Measurements from ENCODE around the gene DUSP16.
"Not testable (repeated sequence)": the region's sequence is repeated elsewhere in the genome, so short reads cannot be mapped to it uniquely, and the experiment has no call there.

DUSP16 gene

DNA sequence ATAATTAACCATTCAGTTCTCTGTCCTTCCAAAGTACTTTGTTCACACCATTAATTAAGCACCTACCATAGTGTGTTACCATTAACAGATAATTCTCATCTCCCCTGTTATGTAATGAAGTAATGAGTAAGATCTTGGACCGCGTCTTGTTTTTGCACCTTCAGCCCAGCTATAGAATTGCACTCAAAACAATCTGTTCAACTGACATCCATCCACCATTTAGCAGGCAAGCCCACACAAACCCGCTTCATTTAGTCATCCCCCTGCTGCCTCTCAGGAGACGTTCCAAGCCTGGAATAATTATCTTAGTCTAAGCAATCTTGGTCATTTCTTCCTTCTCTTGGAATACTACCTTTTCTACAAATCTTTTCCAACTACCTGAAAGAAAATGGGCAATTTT, 74.4 kb downstream of the DUSP16 start:
- DNase-seq = no peak

DNA sequence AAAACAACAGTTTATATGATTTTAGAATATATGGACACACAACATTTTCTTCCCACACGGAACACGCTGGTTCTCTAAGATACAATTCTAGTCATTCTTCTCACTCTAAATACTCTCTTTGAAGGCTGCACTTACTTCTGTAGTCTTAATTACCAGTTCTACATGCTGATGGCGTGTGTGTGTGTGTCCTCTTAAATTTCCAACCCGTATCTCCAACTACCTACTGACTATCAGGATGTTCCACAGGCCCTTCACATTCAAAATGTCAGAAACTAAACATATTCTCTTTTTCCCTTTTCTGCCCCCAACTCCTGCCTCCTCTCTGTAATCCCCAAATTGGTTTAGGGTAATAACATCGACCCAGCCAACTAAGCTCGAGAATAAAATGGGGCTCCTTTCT, 75.2 kb downstream of the DUSP16 start:
- DNase-seq = no peak

DNA sequence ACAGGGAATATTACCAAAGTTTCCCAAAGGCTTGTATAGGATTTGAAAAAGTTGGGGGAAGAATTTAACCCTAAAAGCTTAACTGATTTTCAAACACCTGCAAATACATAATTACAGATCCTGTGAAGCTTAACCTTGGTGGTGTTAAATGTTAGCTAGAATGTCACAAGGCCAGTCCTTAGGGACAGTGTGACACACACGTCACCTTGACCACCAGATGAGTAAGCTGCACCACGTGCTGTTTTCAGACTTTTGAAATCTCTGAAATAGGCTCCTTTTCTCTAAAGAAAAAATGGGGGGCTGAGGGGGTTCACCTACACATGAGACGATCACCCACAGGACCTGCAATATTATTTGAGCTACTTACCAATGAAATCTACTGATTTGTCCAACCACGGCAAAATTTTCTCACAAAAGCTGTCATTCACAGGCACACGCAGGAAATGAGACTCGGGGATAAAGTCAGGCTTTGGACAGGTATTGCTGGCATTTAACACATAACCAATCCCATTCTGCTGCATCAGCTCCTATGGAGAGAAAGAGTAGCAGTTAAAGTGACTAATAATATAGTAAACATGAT, 75.9 kb downstream of the DUSP16 start:
- DNase-seq = peak; percentile 72

DNA sequence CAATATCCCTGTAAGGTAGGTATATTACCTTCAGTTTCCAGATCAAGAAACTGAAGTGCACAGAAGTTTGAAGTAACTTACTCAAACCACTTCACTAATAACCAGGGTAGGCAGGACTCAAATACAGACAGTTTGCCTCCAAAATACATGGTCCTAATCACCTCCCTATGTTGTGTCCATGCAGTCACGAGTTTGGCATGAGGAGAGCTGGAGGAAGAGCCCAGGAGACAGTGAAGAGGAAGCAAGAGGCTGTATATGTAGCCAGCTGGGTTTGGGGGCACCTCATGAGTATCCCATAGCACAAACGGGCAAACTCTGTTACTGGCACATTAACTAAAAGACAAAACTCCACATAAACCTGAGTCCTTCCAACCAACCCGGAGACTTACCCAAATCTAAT, 79.2 kb downstream of the DUSP16 start:
- DNase-seq = no peak

DNA sequence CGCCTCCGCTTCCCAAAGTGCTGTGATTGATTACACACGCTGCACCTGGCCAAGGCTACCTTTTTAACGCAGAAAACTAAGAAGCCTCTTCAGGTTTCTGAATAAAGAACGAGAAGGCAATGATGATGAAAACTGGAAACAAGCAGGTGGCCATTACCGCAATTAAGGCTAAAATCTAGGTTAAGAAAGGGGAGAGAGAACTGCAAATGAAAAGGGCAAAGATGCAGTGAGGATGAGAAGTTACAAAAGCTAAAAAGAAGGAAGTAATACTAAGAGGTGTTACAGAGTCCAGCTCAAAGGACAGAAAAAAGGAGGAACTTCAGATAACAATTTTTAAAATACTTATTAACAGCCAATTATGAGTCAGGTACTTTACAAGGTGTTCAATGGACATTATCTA, 79.7 kb downstream of the DUSP16 start:
- no peak for DNase-seq

DNA sequence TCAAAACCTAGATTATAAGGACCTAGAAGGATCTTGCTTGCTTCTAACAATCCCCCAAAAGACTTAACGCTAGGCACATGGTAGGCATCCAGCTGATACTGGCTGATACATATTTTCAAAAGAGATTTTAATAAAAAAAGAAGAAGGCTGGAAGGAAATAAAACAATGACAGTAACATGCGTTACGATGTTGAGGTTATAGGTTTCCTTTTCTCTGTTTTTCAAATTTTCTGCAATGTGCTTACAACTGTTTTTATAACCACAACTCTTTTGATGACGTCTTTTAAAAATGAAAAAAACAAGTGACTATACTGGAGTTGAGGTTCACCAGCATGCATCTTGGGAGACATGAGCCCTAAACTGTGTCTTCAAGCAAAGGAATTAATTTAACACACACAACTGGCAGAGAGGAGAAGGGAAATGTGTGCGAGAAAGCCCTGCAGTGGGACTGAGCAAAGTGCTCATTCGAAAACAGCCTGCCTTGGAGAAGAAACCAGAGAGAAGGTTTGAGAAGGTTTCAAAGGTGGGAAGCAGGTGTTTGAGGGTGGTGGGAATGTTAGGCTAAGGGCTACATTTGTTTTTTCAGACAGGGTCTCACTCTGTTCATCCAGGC, 80.4 kb downstream of the DUSP16 start:
- peak; percentile 71 for DNase-seq

DNA sequence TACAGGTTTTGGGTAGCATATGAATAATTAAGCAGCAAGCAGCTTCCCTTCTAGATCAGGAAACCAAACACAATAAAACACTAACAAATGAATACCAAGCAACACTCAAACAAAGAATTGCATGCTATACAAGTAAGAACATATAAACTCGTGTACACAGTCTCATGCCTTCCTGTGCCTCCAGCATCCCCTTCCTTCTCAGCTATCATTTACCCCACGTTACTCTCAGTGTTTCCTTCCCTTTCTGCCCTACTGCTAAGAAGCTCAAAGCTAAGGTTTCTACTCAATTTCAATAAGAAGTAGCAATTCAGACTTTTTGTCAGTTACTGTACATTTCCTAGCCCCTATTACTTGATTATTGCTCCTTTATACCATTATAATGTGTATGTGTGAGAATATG, 81.0 kb downstream of the DUSP16 start:
- DNase-seq = peak; percentile 69

DNA sequence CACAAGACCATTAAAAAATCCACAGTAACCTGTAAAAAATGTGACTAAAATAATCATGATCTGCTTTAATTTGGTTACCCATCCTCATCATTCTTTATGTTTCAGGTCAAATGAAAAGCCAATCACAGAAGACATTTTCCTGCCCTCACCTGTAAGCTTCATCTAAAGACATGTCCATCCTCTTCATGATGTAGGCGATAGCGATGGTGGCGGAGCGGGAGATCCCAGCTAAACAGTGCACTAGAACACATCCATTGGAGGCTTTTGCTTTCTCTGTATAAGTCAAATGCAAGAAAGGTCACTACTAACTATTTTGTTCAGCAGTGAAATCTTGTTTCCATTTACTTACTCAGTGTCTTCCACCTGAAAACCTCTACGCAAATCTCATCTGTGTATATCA, 82.6 kb downstream of the DUSP16 start:
- no peak for DNase-seq

DNA sequence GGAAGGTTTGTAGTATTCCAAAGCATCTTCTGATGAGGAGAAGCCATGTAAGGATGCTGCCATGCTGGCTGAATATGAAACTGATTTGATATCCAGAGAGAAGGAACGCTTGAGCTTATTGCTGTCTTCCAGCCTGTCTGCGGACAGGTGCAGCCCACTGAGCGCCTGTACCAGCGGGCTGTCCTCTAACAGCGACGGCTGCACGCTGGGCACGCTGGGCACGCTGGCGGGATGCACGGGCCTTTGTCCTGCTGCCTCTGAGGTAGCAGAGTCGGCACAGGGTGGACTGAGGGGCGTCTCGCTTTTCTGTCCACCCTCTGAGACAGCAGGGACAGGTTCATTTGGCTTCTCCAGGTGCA, 85.2 kb downstream of the DUSP16 start:
- no peak for DNase-seq

DNA sequence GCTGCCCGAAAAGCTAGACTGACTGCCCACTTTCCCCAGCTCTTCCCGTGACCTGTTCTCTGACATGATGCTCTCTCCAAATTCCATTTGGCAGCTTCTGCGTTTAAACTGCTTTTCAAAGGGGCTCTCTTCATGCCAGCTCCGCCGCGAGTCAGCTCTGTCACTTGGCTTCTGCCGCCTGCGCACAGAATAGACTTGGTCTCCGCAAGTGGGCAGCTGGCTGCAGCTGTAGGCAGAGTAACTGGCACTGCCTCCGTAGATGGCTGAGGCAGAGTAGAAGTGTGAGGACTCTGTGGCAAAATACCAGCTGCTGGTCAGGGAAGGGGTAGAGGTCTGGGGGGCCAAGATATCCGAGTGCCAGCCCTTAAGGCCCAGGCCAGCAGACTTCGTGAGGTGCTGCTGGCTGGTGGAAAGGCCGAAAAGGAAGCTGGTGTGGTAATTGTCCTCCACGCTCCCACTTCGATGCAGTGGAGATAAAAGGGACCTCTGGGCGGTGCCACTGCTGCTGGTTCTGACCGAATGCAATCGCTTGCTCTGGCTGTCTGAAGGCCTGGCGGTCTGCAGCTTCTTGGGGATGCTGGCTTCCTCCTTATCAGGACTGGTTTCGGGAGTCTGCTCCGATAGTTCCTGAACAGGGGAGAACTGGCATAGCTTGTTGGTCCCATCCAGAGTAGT, 85.7 kb downstream of the DUSP16 start:
- no peak for DNase-seq

DNA sequence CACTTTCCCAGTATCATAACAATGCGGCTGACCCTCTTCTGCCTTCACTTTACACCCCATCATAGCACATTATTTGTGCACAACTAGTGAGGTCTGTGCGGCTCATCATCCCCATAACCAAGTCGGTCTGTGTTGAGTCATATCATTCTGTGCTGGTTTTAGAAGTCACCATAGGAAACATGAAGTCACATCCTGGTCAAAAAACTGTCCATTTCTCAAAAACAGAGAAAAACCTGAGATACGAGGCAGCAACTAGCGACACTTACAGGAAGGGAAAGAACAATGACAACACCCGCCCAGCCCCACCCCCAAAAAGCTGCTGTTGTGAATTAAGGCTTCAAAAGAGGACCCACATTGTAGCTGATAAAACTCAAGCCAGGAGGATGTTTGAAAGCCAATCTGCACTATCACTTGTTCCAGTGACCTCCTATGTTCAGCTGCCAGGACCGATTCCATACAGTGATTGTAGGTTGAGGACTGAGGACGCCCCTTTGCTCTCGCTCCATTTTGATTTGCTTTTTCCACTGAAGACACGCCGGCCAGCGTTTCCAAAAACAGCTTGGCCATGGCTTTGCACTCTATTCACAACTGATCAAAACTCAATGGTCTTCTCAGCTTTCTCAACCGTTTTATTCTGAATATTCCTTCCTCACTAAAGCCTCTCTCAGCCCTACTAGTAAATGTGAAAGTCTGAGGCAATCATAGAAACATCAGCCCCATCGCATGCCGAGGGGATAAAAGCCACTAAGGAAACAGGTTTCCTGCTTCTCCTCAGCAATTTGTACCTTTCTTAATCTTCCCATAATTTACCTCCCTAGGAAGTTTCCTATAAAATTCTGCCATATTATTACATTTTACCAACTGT, 87.5 kb downstream of the DUSP16 start:
- peak; percentile 95 for DNase-seq

DNA sequence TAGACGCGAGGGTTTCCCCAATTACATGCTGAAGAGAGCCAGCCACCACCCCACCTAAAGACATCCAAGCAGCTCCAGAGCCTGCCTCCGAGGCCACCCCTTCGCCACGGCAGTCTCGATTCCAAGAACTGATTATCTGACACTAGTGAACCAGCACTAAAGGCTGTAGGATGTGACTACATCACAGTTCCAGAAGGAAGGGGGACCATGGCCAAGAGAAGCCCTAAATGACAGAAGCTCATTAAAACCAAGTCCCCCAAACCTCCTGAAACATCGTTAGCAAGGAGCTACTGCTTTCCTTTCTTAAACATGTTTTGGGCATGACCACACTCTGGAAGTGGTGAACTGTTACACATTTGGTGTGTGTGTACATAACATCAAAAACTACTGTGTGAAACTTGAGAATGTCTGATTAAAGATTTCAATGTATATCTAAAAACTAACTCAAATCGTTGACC, 88.2 kb downstream of the DUSP16 start:
- peak; percentile 84 for DNase-seq

DNA sequence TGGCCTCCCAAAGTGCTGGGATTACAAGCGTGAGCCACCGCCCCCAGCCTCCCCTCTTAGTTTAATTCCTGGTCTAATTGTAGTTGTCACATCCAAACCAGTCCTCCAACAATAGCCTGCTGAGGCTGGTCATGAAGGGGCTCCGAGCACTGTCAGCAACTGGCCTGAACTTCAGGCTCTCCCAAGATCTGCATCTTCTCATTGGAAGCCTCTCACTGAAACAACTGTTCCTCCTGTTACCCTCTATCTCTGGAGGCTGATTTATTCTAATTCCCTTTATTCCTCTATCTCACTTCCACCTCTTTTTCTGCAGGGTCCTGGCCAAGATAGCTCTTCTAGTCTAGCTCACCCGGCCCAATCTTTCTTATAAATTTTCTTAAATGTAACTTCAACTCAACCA, 89.4 kb downstream of the DUSP16 start:
- no peak for DNase-seq

DNA sequence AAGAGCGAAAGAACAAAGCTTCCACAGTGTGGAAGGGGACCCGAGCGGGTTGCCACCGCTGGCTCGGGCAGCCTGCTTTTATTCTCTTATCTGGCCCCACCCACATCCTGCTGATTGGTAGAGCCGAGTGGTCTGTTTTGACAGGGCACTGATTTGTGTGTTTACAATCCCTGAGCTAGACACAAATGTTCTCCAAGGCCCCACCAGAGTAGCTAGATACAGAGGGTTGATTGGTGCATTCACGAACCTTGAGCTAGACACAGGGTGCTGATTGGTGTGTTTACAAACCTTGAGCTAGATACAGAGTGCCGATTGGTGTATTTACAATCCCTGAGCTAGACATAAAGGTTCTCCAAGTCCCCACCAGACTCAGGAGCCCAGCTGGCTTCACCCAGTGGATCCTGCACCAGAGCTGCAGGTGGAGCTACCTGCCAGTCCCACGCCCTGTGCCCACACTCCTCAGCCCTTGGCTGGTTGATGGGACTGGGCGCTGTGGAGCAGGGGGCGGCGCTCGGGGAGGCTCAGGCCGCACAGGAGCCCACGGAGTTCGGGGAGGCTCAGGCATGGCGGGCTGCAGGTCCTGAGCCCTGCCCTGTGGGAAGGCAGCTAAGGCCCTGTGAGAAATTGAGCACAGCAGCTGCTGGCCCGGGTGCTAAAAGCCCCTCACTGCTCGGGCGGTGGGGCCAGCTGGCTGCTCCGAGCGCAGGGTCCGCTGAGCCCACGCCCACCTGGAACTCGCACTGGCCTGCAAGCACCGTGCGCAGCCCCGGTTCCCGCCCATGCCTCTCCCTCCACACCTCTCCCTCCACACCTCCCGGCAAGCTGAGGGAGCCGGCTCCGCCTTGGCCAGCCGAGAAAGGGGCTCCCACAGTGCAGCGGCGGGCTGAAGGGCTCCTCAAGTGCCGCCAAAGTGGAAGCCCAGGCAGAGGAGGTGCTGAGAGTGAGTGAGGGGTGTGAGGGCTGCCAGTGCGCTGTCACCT, 90.4 kb downstream of the DUSP16 start:
- not testable (repeated sequence) for DNase-seq

DNA sequence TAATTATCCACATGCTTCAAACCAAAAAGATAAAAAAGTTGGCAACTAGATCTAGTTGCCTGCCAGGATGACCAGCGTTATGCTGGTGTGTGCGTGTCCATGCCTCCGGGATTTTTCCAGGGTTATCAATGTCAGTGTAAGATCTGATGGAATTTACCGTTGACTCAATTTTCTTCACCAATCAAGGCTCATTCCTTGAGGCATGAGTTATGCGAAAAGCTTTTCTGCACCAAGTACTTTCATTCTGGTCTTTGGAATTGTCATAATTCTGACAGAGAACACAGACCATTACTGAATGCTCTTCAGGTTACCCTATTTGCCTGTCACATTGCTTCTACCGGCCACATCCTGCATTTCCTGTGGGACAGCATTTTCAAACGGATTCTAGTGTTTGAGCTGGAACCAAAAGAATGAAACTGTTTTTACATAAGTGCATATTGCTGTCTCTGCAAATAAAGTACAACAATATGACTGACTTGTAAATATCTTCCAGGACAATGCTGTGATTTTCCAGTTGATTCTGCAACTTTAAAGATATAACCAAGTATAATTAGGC, 91.8 kb downstream of the DUSP16 start:
- no peak for DNase-seq

DNA sequence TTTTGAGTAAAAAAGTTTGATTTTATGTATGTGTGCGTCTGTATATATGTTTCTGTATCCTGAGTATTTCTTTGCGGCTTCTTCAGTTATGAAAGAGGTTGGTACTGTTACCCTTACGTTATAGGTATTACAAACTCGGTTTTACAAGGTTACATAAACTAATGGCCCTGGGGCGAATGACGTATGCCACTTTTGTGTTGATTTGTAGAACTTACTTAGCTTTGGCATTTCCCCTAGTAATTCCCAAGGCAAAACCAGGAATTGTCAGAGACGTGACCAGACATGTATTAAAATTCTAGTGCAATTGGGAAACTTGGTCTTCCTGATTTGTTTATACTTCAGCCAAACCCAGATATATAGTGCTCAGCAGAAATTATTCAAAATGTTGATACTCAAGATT, 93.3 kb downstream of the DUSP16 start:
- no peak for DNase-seq

DNA sequence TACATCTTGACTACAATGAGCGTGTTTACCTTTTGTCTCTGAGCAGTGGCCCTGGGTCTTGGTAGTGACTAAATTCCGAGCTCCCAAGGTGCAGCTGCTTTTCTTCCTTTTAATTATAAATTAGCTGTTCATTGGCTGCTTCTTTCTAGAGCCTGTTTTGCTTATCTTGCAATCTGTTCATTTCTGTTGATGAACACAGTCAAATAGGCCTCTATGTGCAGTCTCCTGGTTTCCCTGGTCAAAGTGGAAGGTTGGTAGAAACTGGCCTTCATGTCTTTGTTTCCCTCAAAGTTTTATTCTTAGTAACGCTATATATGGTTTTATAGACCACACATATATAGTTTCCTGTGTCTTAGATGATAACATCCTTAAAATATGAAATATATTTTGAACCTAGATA, 94.1 kb downstream of the DUSP16 start:
- no peak for DNase-seq

DNA sequence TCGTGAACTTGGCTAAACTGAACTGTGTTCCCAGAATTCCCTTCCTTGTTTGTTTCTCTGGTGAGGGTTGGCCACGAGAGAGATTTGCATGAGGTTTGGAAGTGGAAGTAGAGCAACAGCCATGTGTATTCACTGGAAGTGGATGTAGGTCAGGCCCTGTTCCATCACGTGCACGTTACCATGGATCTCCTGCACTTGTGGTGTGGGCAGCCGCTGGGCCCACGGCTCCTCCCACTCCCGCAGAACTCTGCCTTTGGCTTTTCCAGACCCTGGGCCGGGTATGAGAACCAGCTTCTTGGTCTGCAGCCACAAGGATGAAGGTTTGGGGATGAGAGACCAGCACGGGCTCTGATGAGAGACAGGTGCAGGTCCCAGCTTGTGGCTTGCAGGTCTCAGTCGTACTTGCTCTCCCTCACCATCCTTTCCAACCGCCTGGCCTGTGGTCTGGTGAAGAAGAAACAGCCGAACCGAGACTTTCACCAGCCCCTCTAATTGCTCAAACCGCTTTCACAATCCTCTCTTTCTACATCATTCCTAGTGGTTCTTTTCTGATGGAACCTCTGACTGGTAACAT, 94.9 kb downstream of the DUSP16 start:
- DNase-seq = peak; percentile 73

DNA sequence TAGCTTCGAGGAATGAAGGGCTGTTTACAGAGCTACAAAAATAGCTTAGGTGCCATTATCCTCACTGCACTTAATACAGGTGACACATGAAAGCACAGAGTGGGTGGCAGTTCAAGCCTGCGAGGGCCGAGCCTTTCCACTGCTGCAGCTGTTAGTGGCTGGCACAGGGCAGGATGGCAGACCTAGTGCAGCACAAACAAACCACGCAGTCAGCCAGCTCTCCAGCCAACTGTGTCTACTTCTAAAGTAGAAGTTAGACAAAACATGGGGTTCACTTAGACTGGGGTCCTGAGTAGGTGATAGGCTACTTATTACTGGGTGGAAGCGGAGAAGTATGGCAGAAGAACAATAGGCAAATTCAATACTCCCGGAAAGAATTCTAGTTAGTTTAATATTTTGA, 95.4 kb downstream of the DUSP16 start:
- peak; percentile 54 for DNase-seq

DNA sequence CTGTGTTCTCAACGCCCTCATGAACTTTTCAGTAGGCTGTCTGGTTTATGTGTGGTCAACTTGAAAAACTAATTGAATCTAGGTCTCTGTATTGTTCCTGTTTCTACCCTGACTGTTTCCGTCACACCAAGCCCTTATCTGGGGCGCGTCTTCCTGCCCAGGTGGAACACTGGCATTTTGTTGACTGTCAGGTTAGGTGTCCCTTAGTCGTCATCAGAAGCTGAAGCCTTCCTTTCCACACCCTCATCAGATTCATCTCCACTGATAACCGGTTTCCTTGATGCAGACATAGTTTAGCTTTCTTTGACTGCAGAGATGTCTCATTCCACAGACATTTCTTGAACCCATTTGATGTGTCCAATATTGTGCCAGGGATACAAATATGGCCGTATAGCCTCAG, 96.5 kb downstream of the DUSP16 start:
- peak; percentile 79 for DNase-seq

DNA sequence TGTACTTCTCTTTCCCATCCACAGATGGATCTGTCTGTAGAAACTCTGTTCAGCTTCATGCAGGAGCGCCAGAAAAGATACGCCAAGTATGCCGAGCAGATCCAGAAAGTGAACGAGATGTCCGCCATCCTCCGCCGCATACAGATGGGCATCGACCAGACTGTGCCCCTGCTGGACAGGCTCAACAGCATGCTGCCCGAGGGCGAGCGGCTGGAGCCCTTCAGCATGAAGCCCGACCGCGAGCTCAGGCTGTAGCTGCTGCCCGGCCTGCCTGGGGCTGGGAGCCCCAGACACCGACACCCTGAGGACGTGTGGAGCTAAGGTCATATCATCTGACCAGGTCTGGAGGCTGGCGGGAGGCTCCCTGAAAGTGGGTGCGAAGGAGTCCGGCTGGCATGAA, 97.1 kb downstream of the DUSP16 start:
- no peak for DNase-seq

DNA sequence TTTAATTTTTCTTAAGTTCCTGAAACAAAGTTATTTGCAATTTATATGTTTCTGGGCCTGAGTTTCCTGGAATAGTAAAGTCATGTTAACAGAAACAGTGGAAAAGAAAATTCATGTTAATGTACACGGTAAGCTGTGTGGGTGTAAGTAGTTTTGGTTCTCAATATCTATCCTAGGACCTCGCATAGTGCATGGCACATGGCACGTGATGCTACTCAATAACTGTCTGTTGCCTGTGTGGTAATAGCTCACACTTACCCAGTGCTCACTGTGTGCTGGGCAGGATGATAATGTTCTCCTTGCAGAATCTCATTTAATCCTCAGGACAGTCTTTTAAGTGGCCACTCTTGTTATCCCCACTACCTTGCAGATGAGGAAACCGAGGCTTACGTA, 100.7 kb downstream of the DUSP16 start:
- peak; percentile 82 for DNase-seq
